HepG2 (cell line): ENCODE data around the gene DCLRE1B. TPM values are rescaled to one million over a fixed set of nuclear protein-coding genes. Genes with fewer than 3 reads are reported as not detected.

ENCODE experiments used
- BRCA1 ChIP-seq: sonication (generic); formaldehyde crosslinking; IDR thresholded peaks from 2 replicates; pipeline ENCODE4 v1.4.0; 2020; ENCODE audit warnings: missing genetic modification reagents
- KLF12 ChIP-seq: sonication (generic); formaldehyde crosslinking; IDR thresholded peaks from 2 replicates; pipeline ENCODE4 v1.4.0; 2020; ENCODE audit warnings: missing genetic modification reagents, borderline replicate concordance
- MAZ ChIP-seq, 2 experiments: sonication (generic) in 1 of 2; formaldehyde crosslinking in 1 of 2; IDR thresholded peaks; 2 replicates each; pipeline versions ENCODE4 v1.5.0 to v1.6.1; 2012 to 2020; ENCODE audit warnings: low read depth in 2 of 2, mild to moderate bottlenecking in 2 of 2, borderline replicate concordance in 1 of 2, improper control_type of control experiment in 1 of 2, low read length in 1 of 2, missing genetic modification reagents in 1 of 2, moderate library complexity in 1 of 2
- MLLT10 ChIP-seq: sonication (generic); formaldehyde crosslinking; IDR thresholded peaks from 2 replicates; pipeline ENCODE4 v1.4.0; 2020; ENCODE audit warnings: missing genetic modification reagents
- NFAT5 ChIP-seq: sonication (generic); formaldehyde crosslinking; IDR thresholded peaks from 2 replicates; pipeline ENCODE4 v1.4.0; 2020; ENCODE audit warnings: missing genetic modification reagents
- PAX8 ChIP-seq: sonication (generic); formaldehyde crosslinking; IDR thresholded peaks from 2 replicates; pipeline ENCODE4 v1.8.0; 2022; ENCODE audit warnings: mild to moderate bottlenecking, missing genetic modification reagents, borderline replicate concordance
- POLR2A ChIP-seq, 2 experiments: IDR thresholded peaks; 2 replicates each; pipeline ENCODE4 v1.6.1; 2011; ENCODE audit warnings: low read depth in 2 of 2, low read length in 2 of 2, mild to moderate bottlenecking in 1 of 2, moderate library complexity in 1 of 2; ENCODE audit not compliant: insufficient read depth in 1 of 2
- PRMT3 ChIP-seq: sonication (generic); formaldehyde crosslinking; IDR thresholded peaks from 2 replicates; pipeline ENCODE4 v1.8.1; 2022; ENCODE audit warnings: low read depth, mild to moderate bottlenecking, moderate library complexity, missing genetic modification reagents, borderline replicate concordance
- SETDB1 ChIP-seq: sonication (generic); formaldehyde crosslinking; IDR thresholded peaks from 2 replicates; pipeline ENCODE4 v1.5.1; 2020; ENCODE audit warnings: missing genetic modification reagents, mild to moderate bottlenecking, borderline replicate concordance
- SNAPC4 ChIP-seq: sonication (generic); formaldehyde crosslinking; IDR thresholded peaks from 2 replicates; pipeline ENCODE4 v1.4.0; 2020; ENCODE audit warnings: mild to moderate bottlenecking, missing genetic modification reagents
- TARDBP ChIP-seq: sonication (generic); formaldehyde crosslinking; IDR thresholded peaks from 2 replicates; pipeline ENCODE4 v1.8.0; 2022; ENCODE audit warnings: mild to moderate bottlenecking, missing genetic modification reagents
- TFDP1 ChIP-seq: IDR thresholded peaks from 2 replicates; pipeline ENCODE4 v1.6.1; 2016; ENCODE audit warnings: missing compliant biosample characterization, missing genetic modification reagents, borderline replicate concordance
- ZBTB44 ChIP-seq: sonication (generic); formaldehyde crosslinking; IDR thresholded peaks from 2 replicates; pipeline ENCODE4 v1.4.0; 2020; ENCODE audit warnings: missing genetic modification reagents
- ZC3H4 ChIP-seq: sonication (generic); formaldehyde crosslinking; IDR thresholded peaks from 2 replicates; pipeline ENCODE4 v1.4.0; 2020; ENCODE audit warnings: missing genetic modification reagents, borderline replicate concordance
- polyA plus RNA-seq, 8 experiments: library from polyadenylated mRNA; depleted of rRNA in 3 of 8; stranded (reverse) in 7 of 8; unstranded in 1 of 8; fragments of >200 nt; fragmentation: Illumina TruSeq in 4 of 8; extraction: Trizol in 4 of 8; gene quantifications; 2 replicates each; pipeline versions ENCODE4 v1.2.1 to v1.2.3, GENCODE V29; 2011 to 2016; ENCODE audit warnings: low read depth in 4 of 8, missing spikeins in 1 of 8, mixed read lengths in 1 of 8; ENCODE audit not compliant: insufficient read depth in 1 of 8
- total RNA-seq, 5 experiments: library from RNA; depleted of rRNA; stranded (reverse); fragments of >200 nt; fragmentation: Illumina TruSeq; extraction: Trizol; gene quantifications; 2 replicates each; pipeline ENCODE4 v1.2.3, GENCODE V29; 2016; ENCODE audit warnings: low read depth in 1 of 5

Gene DCLRE1B
- total and polyA plus RNA-seq, 2 of the 13 experiments (the other 11 are each of a cell fraction or from before 2014, with no cell fraction given) = 2.7 to 8.0 TPM

- peak; percentile 51; the same call in 1 of the 2 replicates for TF ChIP-seq NFAT5 (CRISPR knock-in tag)
- no peak; the same call in 1 of the 2 replicates for TF ChIP-seq BRCA1 (CRISPR knock-in tag)
- 0 out of 2 replicates have a peak, but pooled peaks have one; percentile 24 for TF ChIP-seq ZBTB44 (CRISPR knock-in tag)
- no peak for TF ChIP-seq MLLT10 (CRISPR knock-in tag)
- no peak for TF ChIP-seq SNAPC4
- TF ChIP-seq MAZ (IDR thresholded peaks at IDR 0.05; ENCODE audit: borderline replicate concordance, low read depth, low read length) = peak; percentile 97
- TF ChIP-seq MAZ (CRISPR knock-in tag; IDR thresholded peaks at IDR 0.05; ENCODE audit: low read depth) = peak; percentile 93
- no peak for TF ChIP-seq PAX8 (CRISPR knock-in tag)
- peak; percentile 64; the same call in 1 of the 2 replicates for TF ChIP-seq ZC3H4 (CRISPR knock-in tag)
- peak; percentile 66; the same call in 1 of the 2 replicates for TF ChIP-seq TFDP1 (CRISPR knock-in tag)
- peak; percentile 71 to 84 for TF ChIP-seq POLR2A (IDR thresholded peaks at IDR 0.05; ENCODE audit: insufficient read depth in 1 of 2, low read depth in 2 of 2, low read length in 2 of 2)
- no peak for TF ChIP-seq SETDB1
- TF ChIP-seq KLF12 (CRISPR knock-in tag) = peak; percentile 93; the same call in 1 of the 2 replicates
- TF ChIP-seq TARDBP = peak; percentile 86; the same call in 1 of the 2 replicates
- no peak for TF ChIP-seq PRMT3 (CRISPR knock-in tag)
Observed at GRCh38 chr1:113928941-113929749, 24.0 kb downstream of the DCLRE1B start, which contains the start of gene HIPK1 (continued).
